Activated CD4-positive, alpha-beta memory T cell treated with anti-CD3 and anti-CD28 coated beads for 36 hours (primary cell): ENCODE data around the gene C22orf15. TPM values are rescaled to one million over a fixed set of nuclear protein-coding genes. Genes with fewer than 3 reads are reported as not detected.
A peak's percentile ranks its signal among the peaks of the same experiment; 100 is the strongest.

ENCODE experiments used
- CTCF ChIA-PET: fragments of 350-600 bp; sonication (Branson Sonifier 250); formaldehyde crosslinking; loops from one replicate; lab custom pipeline; 2021; ENCODE audit warnings: antibody characterized with exemption, inconsistent platforms; lab: Charles Lee
- POLR2A ChIA-PET: fragments of 350-600 bp; sonication (Branson Sonifier 250); formaldehyde crosslinking; loops from one replicate; lab custom pipeline; 2021; ENCODE audit warnings: antibody characterized with exemption; lab: Charles Lee
- DNase-seq: peaks from one replicate; pipeline ENCODE4 v3.0.0-alpha.2; 2020
- H3K27ac Mint-ChIP-seq: one replicate; pipeline ENCODE4 v1.8.0; 2021; ENCODE audit warnings: mixed read lengths
- H3K27me3 Mint-ChIP-seq: one replicate; pipeline ENCODE4 v1.8.0; 2021; ENCODE audit warnings: mixed read lengths
- H3K36me3 Mint-ChIP-seq: one replicate; pipeline ENCODE4 v1.8.0; 2021; ENCODE audit warnings: mixed read lengths
- H3K4me1 Mint-ChIP-seq: one replicate; pipeline ENCODE4 v1.8.0; 2021; ENCODE audit warnings: low read depth, mixed read lengths
- H3K4me3 Mint-ChIP-seq: one replicate; pipeline ENCODE4 v1.8.0; 2021; ENCODE audit warnings: mild to moderate bottlenecking, mixed read lengths
- H3K9me3 Mint-ChIP-seq: one replicate; pipeline ENCODE4 v1.8.0; 2021; ENCODE audit warnings: mixed read lengths
- intact Hi-C: fragments of 100-400 bp; cut with micrococcal nuclease; formaldehyde crosslinking; loops from one replicate; pipeline ENCODE4 v1.15.1; 2023
- total RNA-seq, 2 experiments: library from RNA; stranded (reverse); gene quantifications; one replicate each; pipeline ENCODE4 v1.2.3, GENCODE V29; 2021

C22orf15 gene
- total RNA-seq: under 1 TPM; 0.31 to 0.90 TPM

- Mint-ChIP-seq H3K36me3 (peaks cover 5% of the 10 kb centered on the region), H3K4me1 (peaks cover 34% of the 10 kb centered on the region), H3K4me3 (peak within 1 kb of the TSS; percentile 42), H3K27ac (peak within 1 kb of the TSS; percentile 24), H3K9me3 (no peaks in the 10 kb centered on the region), H3K27me3 (no peaks in the 10 kb centered on the region)
- ChIA-PET CTCF (no interaction called here), POLR2A (interaction anchor here (0.6 kb wide), 1 partner anchor 29 kb away, joined by 4 read pairs; no protein-coding TSS in a partner anchor)
- peak; percentile 25 for DNase-seq
- intact Hi-C loops: loop anchor here (10.0 kb wide), 1 partner anchor 58 kb away; no protein-coding TSS in a partner anchor
Observed at GRCh38 chr22:23762842-23763578, at the start of gene C22orf15. C22orf15 (plus strand) TSS chr22:23762990; CDS start chr22:23763307, 317 bp downstream.

- Mint-ChIP-seq H3K36me3 (peaks cover 37% of the 10 kb centered on the region), H3K9me3 (no peaks in the 10 kb centered on the region), H3K4me1 (peaks cover 24% of the 10 kb centered on the region), H3K4me3 (no peak overlapping the region), H3K27ac (no peak overlapping the region), H3K27me3 (no peaks in the 10 kb centered on the region)
- ChIA-PET POLR2A (no interaction called here), CTCF (interaction anchor here (0.6 kb wide), 1 partner anchor 111 kb away, joined by 3 read pairs; no protein-coding TSS in a partner anchor)
- DNase-seq: no peak
- intact Hi-C loops: no loop called here
Observed at GRCh38 chr22:23713696-23714595, 48.8 kb upstream of the C22orf15 start.

DNA sequence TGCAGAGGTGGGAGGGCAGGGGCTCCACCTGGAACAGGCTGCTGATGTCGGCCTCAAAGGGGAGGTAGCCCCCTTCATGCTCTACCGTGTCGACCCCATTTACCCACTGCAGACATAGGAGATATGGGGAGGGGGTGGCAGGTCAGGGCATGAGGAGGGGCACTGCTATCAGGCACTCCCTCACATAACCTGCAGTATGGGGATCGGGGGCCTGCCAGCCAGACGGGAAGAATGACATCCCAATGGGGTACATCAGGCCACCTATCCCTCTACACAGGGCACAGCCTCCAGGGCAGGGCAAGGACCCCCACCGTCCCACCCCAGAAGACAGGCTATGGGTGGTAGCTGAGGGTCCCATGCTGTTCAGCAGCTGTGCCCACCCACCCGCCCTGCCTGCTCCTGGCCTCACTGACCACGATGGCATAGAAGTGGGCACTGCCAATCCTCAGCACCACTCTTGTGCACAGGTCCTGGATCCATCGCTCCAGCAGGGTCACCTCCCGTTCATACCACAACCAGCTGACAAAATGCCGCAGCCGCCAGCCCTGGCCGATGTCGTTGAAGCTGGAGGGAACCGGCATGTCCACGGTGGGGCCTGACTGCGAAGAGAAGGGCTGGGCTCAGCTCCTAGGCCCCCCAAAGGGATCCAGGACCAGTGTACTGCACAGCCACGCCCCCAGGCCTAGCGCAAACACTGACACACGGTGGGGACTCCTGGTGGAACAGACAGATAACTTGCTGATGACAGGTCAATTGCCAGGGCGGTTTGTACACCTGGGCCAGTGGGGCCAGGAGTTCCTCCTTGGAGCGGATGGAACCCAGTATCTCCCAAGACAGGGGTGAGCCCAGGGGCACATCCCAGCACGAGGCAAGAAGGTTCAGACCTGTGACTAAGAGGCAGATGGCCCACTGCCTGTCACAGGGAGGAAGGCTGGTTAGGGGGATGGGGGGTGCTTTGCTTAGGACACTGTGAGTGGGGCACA lies 47.9 kb upstream of the C22orf15 start:
- POLR2A ChIA-PET: interaction anchor here (3.6 kb wide), 1 partner anchor 18 kb away, joined by 15 read pairs; no protein-coding TSS in a partner anchor
- Mint-ChIP-seq H3K27ac (no peak overlapping the region), H3K36me3 (peaks cover 27% of the 10 kb centered on the region), H3K4me3 (peak overlapping the region; percentile 23), H3K4me1 (peaks cover 14% of the 10 kb centered on the region), H3K27me3 (no peaks in the 10 kb centered on the region), H3K9me3 (no peaks in the 10 kb centered on the region)
- intact Hi-C loops: no loop called here
- CTCF ChIA-PET: interaction anchor here (0.8 kb wide), 1 partner anchor 19 kb away, joined by 3 read pairs; no protein-coding TSS in a partner anchor
- no peak for DNase-seq

- no peaks in the 10 kb centered on the region for H3K9me3 Mint-ChIP-seq
- ChIA-PET POLR2A (interaction anchor here (1.4 to 3.6 kb wide), 2 partner anchors 19 to 29 kb away, joined by 3 to 15 read pairs; no protein-coding TSS in a partner anchor), CTCF (interaction anchor here (1.3 kb wide), 1 partner anchor 28 kb away, joined by 4 read pairs; no protein-coding TSS in a partner anchor)
- H3K27me3 Mint-ChIP-seq: no peaks in the 10 kb centered on the region
- H3K4me1 Mint-ChIP-seq: peaks cover 11% of the 10 kb centered on the region
- H3K36me3 Mint-ChIP-seq: peaks cover 18% of the 10 kb centered on the region
- H3K4me3 Mint-ChIP-seq: peak overlapping the region; percentile 41
- no peak overlapping the region for H3K27ac Mint-ChIP-seq
- intact Hi-C loops: loop anchor here (1.0 kb wide), 1 partner anchor 8 kb away; no protein-coding TSS in a partner anchor
- DNase-seq: no peak
Observed at GRCh38 chr22:23715806-23716375, 46.9 kb upstream of the C22orf15 start.

DNA sequence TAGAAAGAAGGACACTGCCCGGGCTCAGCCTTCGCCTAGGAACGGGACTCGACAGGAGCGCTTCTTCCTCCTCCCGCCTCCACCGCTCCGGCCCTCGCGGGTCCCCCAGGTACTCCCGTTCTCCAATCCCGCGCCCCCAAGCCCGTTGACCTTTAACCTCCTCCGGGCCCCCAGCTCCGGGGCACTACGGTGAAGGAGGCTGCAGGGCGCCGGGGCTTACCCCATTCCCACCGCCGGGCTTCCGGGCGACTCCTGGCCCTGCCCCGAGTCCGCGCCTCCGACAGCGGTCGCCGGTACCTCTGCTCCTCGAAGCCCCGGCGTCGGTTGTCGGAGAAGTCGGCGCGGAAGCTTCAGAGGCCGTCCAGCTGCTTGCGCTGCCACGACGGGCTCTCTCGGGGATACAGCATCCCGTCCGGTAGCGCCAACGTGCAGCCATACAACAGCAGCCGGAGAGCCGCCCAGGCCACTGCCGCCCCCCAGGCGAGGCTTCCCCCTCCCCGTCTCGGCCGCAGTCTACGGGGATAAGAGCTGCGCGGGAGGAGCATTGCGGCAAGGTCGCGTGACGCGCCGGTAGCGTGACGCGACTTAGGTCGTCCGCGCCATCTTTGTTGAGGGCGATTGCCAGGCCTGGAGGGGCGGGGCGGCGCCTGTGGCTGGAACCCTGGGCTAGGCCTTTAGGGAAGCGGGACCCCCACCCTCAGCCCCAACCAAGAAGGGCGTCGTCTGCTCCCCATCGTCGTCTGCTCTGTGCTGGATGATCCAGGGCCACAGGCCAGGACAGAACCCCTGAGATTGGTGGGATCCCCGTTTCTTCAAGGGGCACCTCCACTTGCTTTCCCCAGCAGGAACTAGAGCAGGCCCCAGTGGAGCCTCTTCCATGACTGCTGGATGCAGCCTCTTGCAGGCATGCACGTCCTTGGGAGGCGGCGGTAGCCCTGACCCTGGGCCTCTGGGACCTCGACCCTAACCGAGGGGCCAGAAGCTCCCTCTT lies 45.7 kb upstream of the C22orf15 start:
- Mint-ChIP-seq H3K4me1 (peaks cover 11% of the 10 kb centered on the region), H3K27me3 (no peaks in the 10 kb centered on the region), H3K4me3 (peak overlapping the region; percentile 74), H3K27ac (peak overlapping the region; percentile 54), H3K9me3 (no peaks in the 10 kb centered on the region), H3K36me3 (peaks cover 11% of the 10 kb centered on the region)
- DNase-seq: peak; percentile 85
- ChIA-PET CTCF (interaction anchor here (1.2 to 1.3 kb wide), 2 partner anchors 21 to 27 kb away, joined by 4 read pairs; no protein-coding TSS in a partner anchor), POLR2A (interaction anchor here (0.7 to 3.6 kb wide), 5 partner anchors 11 to 197 kb away, joined by 3 to 15 read pairs (median 3); no protein-coding TSS in a partner anchor)
- intact Hi-C loops: loop anchor here (1.0 kb wide), 1 partner anchor 9 kb away; no protein-coding TSS in a partner anchor

DNA sequence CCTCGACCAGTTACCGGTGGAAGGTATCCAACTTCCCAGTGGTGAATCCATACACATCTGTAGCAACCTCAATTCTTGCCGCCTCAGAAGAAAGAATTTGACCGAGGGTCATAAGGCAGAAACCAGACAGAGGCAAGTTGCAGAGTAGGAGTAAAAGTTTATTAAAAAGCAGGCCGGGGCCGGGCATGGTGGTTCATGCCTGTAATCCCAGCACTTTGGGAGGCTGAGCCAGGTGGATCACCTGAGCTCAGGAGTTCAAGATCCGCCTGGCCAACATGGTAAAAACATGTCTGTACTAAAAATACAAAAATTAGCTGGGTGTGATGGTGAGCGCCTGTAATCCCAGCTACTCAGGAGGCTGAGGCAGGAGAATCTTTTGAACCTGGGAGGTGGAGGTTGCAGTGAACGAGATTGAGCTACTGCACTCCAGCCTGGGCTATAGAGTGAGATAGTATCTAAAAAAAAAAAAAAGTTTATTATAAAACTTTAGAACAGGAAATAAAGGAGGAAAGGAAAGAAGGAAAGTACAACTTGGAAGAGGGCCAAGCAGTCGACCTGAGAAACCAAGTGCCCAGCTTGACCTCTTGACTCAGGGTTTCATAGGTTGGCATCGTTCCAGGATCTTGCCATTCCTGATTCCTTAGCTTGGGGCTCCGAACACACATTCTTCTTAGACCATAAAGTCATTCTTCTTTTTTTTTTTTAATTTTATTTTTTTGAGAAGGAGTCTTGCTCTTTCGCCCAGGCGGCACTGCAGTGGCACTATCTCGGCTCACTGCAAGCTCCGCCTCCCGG lies 44.2 kb upstream of the C22orf15 start:
- CTCF ChIA-PET: interaction anchor here (1.2 kb wide), 1 partner anchor 176 kb away, joined by 4 read pairs; the partner anchor contains the start of gene MIF
- intact Hi-C loops: no loop called here
- Mint-ChIP-seq H3K4me1 (peaks cover 11% of the 10 kb centered on the region), H3K4me3 (no peak overlapping the region), H3K36me3 (peaks cover 7% of the 10 kb centered on the region), H3K9me3 (no peaks in the 10 kb centered on the region), H3K27ac (no peak overlapping the region), H3K27me3 (no peaks in the 10 kb centered on the region)
- no peak for DNase-seq
- POLR2A ChIA-PET: interaction anchor here (0.5 to 3.6 kb wide), 3 partner anchors 22 to 175 kb away, joined by 3 to 15 read pairs (median 4); partner anchors contain the start of gene MIF

DNA sequence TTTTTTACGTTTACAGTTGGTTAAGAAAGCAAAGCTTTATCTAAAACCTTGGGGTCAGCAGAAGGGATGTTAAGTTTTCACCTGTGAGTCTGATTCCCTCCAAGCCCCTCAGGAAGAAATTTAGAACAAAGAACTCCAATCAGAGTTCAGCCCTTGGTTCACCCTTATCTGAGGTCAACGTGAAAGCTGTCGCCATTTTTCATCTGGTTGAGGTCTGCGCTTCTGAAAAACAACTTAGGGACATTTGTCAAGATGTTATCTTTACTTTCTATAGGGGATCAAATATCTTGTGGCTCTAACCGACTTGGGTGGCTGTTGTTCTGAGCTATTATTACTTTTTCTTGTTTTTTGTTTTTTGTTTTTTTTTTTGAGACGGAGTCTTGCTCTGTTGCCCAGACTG lies 41.9 kb upstream of the C22orf15 start:
- Mint-ChIP-seq H3K4me3 (no peak overlapping the region), H3K4me1 (peaks cover 6% of the 10 kb centered on the region), H3K27ac (no peak overlapping the region), H3K27me3 (no peaks in the 10 kb centered on the region), H3K36me3 (no peaks in the 10 kb centered on the region), H3K9me3 (no peaks in the 10 kb centered on the region)
- no peak for DNase-seq
- ChIA-PET CTCF (interaction anchor here (0.9 kb wide), 1 partner anchor 72 kb away, joined by 3 read pairs; no protein-coding TSS in a partner anchor), POLR2A (no interaction called here)
- intact Hi-C loops: no loop called here

DNA sequence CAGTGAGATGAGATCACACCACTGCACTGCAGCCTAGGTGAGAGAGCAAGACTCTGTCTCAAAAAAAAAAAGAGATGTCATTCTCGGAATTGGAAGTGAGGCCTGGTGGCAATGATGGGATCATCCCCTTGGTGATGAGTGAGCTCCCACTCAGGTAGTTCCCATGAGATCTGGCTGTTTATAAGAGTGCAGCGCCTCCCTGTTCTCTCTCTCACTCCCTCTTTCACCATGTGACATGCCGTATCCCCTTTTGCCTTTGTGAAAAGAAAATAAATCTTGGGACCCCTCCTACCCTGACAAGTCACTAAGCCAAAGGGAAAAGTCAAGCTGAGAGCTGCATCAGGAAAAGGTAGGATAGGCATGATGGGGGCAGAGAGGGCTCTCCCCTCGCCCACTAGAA lies 40.6 kb upstream of the C22orf15 start:
- ChIA-PET POLR2A (no interaction called here), CTCF (no interaction called here)
- no peak overlapping the region for H3K27ac Mint-ChIP-seq
- H3K4me1 Mint-ChIP-seq: peaks cover 4% of the 10 kb centered on the region
- no peaks in the 10 kb centered on the region for H3K9me3 Mint-ChIP-seq
- intact Hi-C loops: no loop called here
- H3K27me3 Mint-ChIP-seq: no peaks in the 10 kb centered on the region
- no peaks in the 10 kb centered on the region for H3K36me3 Mint-ChIP-seq
- no peak overlapping the region for H3K4me3 Mint-ChIP-seq
- DNase-seq: no peak

DNA sequence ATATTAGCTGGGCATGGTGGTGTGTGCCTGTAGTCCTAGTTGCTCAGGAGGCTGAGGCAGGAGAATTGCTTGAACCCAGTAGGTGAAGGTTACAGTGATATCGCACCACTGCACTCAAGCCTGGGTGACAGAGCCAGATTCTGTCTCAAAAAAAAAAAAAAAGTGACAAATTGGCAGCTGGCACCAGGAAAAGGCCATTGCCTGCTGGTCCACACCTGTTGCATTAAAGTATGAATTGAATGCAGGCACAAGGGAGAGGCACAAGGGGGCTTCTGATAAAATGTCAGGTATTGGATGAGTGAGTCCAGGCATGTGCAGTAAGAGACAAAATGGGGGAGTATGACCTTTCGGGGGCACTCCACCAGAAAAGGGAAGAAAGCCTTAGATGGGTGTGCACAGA lies 40.1 kb upstream of the C22orf15 start:
- Mint-ChIP-seq H3K27me3 (no peaks in the 10 kb centered on the region), H3K4me3 (no peak overlapping the region), H3K9me3 (no peaks in the 10 kb centered on the region), H3K4me1 (no peaks in the 10 kb centered on the region), H3K36me3 (no peaks in the 10 kb centered on the region), H3K27ac (no peak overlapping the region)
- intact Hi-C loops: no loop called here
- POLR2A ChIA-PET: no interaction called here
- DNase-seq: no peak
- CTCF ChIA-PET: no interaction called here
